Activated naive CD4-positive, alpha-beta T cell treated with Interleukin-2 at 50 U/mL for 16 hours (primary cell): ENCODE results near the gene ZNF354B.

ENCODE experiments used
- DNase-seq: peaks from one replicate; pipeline ENCODE4 v3.0.0-alpha.2; 2020

Gene ZNF354B

GRCh38 chr5:178883815-178884430 lies 24.2 kb downstream of the ZNF354B start:
- no peak for DNase-seq

GRCh38 chr5:178895615-178896571 lies 36.1 kb downstream of the ZNF354B start, which contains the start of gene ZFP2:
Gene ZFP2, plus strand, starts transcription at chr5:178895913. Its CDS starts 35,401 bp downstream, at chr5:178931314.
- peak; percentile 22 for DNase-seq

GRCh38 chr5:178899289-178899688 lies 39.5 kb downstream of the ZNF354B start:
- no peak for DNase-seq

- DNase-seq, result no peak
Observed at GRCh38 chr5:178902849-178903248, 43.1 kb downstream of the ZNF354B start.

GRCh38 chr5:178931846-178932760 lies 72.3 kb downstream of the ZNF354B start:
- DNase-seq, result no peak
